ENCODE data around the gene FN3K. TPM values are rescaled to one million over a fixed set of nuclear protein-coding genes. Genes with fewer than 3 reads are reported as not detected.

FN3K gene
- total RNA-seq, 1 donor from 2014 or later = 33.7 TPM

- H3K4me3 Mint-ChIP-seq (ENCODE audit: unreplicated experiment) = peak overlapping the region; percentile 96
- peak; percentile 49 for DNase-seq
- no peaks in the 10 kb centered on the region for H3K36me3 Mint-ChIP-seq (ENCODE audit: unreplicated experiment)
- peaks cover 20% of the 10 kb centered on the region for H3K4me1 Mint-ChIP-seq (ENCODE audit: low read depth, unreplicated experiment)
- TF ChIP-seq CTCF (IDR thresholded peaks at IDR 0.05; ENCODE audit: partially characterized antibody, unreplicated experiment) = no peak
- peak overlapping the region; percentile 28 for H3K27ac Mint-ChIP-seq (ENCODE audit: unreplicated experiment)
- H3K27me3 Mint-ChIP-seq (ENCODE audit: unreplicated experiment) = peaks cover 18% of the 10 kb centered on the region
- peaks cover 13% of the 10 kb centered on the region for H3K9me3 Mint-ChIP-seq (ENCODE audit: unreplicated experiment)
These were observed 17.2 kb downstream of the FN3K start for GRCh38 chr17:82752371-82753200.

GRCh38 chr17:82753201-82753464 lies 17.7 kb downstream of the FN3K start:
- Mint-ChIP-seq H3K27ac (ENCODE audit: unreplicated experiment) (peak overlapping the region; percentile 28), H3K4me3 (ENCODE audit: unreplicated experiment) (peak overlapping the region; percentile 96), H3K9me3 (ENCODE audit: unreplicated experiment) (peaks cover 13% of the 10 kb centered on the region), H3K36me3 (ENCODE audit: unreplicated experiment) (no peaks in the 10 kb centered on the region), H3K27me3 (ENCODE audit: unreplicated experiment) (peaks cover 18% of the 10 kb centered on the region), H3K4me1 (ENCODE audit: low read depth, unreplicated experiment) (peaks cover 20% of the 10 kb centered on the region)
- DNase-seq = no peak
- no peak for TF ChIP-seq CTCF (IDR thresholded peaks at IDR 0.05; ENCODE audit: partially characterized antibody, unreplicated experiment)

- TF ChIP-seq CTCF (IDR thresholded peaks at IDR 0.05; ENCODE audit: partially characterized antibody, unreplicated experiment) = no peak
- peak overlapping the region; percentile 65 for H3K27ac Mint-ChIP-seq (ENCODE audit: unreplicated experiment)
- H3K4me3 Mint-ChIP-seq (ENCODE audit: unreplicated experiment) = peak overlapping the region; percentile 82
- H3K4me1 Mint-ChIP-seq (ENCODE audit: low read depth, unreplicated experiment) = peaks cover 20% of the 10 kb centered on the region
- peaks cover 18% of the 10 kb centered on the region for H3K27me3 Mint-ChIP-seq (ENCODE audit: unreplicated experiment)
- peaks cover 11% of the 10 kb centered on the region for H3K9me3 Mint-ChIP-seq (ENCODE audit: unreplicated experiment)
- no peaks in the 10 kb centered on the region for H3K36me3 Mint-ChIP-seq (ENCODE audit: unreplicated experiment)
- peak; percentile 57 for DNase-seq
These were observed 19.1 kb downstream of the FN3K start for GRCh38 chr17:82754297-82755208.

- H3K36me3 Mint-ChIP-seq (ENCODE audit: unreplicated experiment) = no peaks in the 10 kb centered on the region
- TF ChIP-seq CTCF (IDR thresholded peaks at IDR 0.05; ENCODE audit: partially characterized antibody, unreplicated experiment) = no peak
- H3K27me3 Mint-ChIP-seq (ENCODE audit: unreplicated experiment) = peaks cover 13% of the 10 kb centered on the region
- H3K9me3 Mint-ChIP-seq (ENCODE audit: unreplicated experiment) = peaks cover 9% of the 10 kb centered on the region
- peaks cover 20% of the 10 kb centered on the region for H3K4me1 Mint-ChIP-seq (ENCODE audit: low read depth, unreplicated experiment)
- no peak overlapping the region for H3K4me3 Mint-ChIP-seq (ENCODE audit: unreplicated experiment)
- DNase-seq = no peak
- H3K27ac Mint-ChIP-seq (ENCODE audit: unreplicated experiment) = peak overlapping the region; percentile 55
These were observed 20.8 kb downstream of the FN3K start for GRCh38 chr17:82756166-82756565.
